Mammary epithelial cell (primary cell): ENCODE results near the gene DLG1.

Experiments
- CTCF ChIP-seq, 2 donors: IDR thresholded peaks in 1 of 2; conservative IDR thresholded peaks in 1 of 2; 2 replicates each; pipeline ENCODE4 v1.5.1; 2011 to 2012; ENCODE audit warnings: inconsistent platforms in 2 of 2, low read length in 2 of 2, mild to moderate bottlenecking in 2 of 2, control low read depth in 1 of 2, low read depth in 1 of 2; ENCODE audit not compliant: insufficient read depth in 1 of 2; ENCODE audit errors: extremely low read depth in 1 of 2
- EZH2 ChIP-seq: IDR thresholded peaks from 2 replicates; pipeline ENCODE4 v1.6.1; 2012; ENCODE audit warnings: low read length, inconsistent platforms, borderline replicate concordance

DNA sequence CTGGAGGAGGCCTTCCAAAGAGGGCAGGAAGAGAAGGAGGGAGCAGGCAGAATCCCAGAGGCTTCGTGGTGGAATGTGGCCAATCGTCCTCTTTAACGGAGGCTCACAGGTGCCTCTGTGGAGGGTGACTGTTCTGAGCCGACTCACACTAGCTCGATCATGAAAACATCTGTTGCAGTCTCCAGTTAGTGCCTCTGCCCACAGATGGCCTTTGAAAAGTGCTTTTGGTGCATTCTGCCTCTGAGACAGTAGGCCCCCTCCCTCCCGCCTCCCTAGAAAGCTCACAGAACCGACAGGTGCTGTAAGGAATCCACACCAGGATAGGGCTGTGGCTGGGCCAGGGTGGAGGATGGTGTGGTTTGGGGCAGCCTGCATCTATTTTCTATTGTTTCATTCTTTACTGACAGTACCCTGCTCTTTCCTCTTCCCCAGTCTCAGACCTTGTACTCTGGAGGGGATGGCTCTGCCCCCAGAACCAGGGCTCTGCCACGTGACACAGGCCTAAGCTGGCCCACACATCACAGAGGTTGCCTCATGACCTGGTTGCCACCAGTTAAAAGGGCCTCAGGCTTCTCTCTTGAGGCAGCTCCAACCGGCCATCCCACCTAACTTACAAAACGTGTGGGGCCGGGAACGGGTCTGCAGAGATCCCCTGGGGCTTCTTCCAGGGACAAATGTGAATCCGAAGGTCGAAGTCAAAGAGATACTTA is 302.6 kb downstream of the DLG1 start:
- TF ChIP-seq EZH2 = no peak
- no peak for TF ChIP-seq CTCF (conservative IDR thresholded peaks at IDR 0.05 in 1 of 2, IDR thresholded peaks at IDR 0.05 in 1 of 2; ENCODE audit: extremely low read depth in 1 of 2, insufficient read depth in 1 of 2, low read depth in 1 of 2, low read length in 2 of 2)
